GM12873 (cell line): Measurements from ENCODE around the gene MYT1.
A peak's percentile ranks its signal among the peaks of the same experiment; 100 is the strongest.

Experiments
- CTCF ChIP-seq: IDR thresholded peaks from 2 replicates; pipeline ENCODE4 v1.5.1; 2012; ENCODE audit warnings: low read depth, mild to moderate bottlenecking, moderate library complexity, low read length, control low read depth; ENCODE audit not compliant: insufficient read depth; ENCODE audit errors: missing control alignments

The MYT1 gene

GRCh38 chr20:64250027-64250426 lies 85.8 kb downstream of the MYT1 start:
- no peak for TF ChIP-seq CTCF

- TF ChIP-seq CTCF: no peak
Measured at GRCh38 chr20:64253000-64253383, 88.7 kb downstream of the MYT1 start.

- TF ChIP-seq CTCF: no peak
Measured at GRCh38 chr20:64253443-64253842, 89.2 kb downstream of the MYT1 start.

- no peak for TF ChIP-seq CTCF
Measured at GRCh38 chr20:64254156-64254555, 89.9 kb downstream of the MYT1 start.

GRCh38 chr20:64254571-64255360 lies 90.5 kb downstream of the MYT1 start:
- TF ChIP-seq CTCF: no peak

- peak; percentile 19 for TF ChIP-seq CTCF
Measured at GRCh38 chr20:64255361-64256281, 91.4 kb downstream of the MYT1 start, which contains the start of gene PCMTD2. TSS of gene PCMTD2 (plus strand) at chr20:64255748. CDS start at chr20:64259966, 4,218 bp downstream.
